Astrocyte (in vitro differentiated cells and primary cell): ENCODE results near the gene POLR2I. TPM values are rescaled to one million over a fixed set of nuclear protein-coding genes. Genes with fewer than 3 reads are reported as not detected.

Experiments used
- DNase-seq: peaks from one replicate; pipeline ENCODE4 v3.0.0-alpha.2; 2010; ENCODE audit warnings: low read depth
- FAIRE-seq: peaks from 2 replicates; lab custom pipeline; 2011; peaks lifted over from hg19 to GRCh38; lab: Jason Lieb, UNC
- H2AFZ ChIP-seq: 2 replicates; pipeline ENCODE4 v1.6.0; 2012; ENCODE audit warnings: low read depth, low read length, inconsistent platforms
- H3K27ac ChIP-seq: 2 replicates; pipeline ENCODE4 v1.5.1; 2011; ENCODE audit warnings: low read depth, low read length, inconsistent platforms
- H3K27me3 ChIP-seq: 2 replicates; pipeline ENCODE4 v1.6.0; 2011; ENCODE audit warnings: low read length, inconsistent platforms; ENCODE audit not compliant: insufficient read depth
- H3K36me3 ChIP-seq: 2 replicates; pipeline ENCODE4 v1.5.1; 2011; ENCODE audit warnings: low read length, inconsistent platforms; ENCODE audit not compliant: insufficient read depth
- H3K4me1 ChIP-seq: 2 replicates; pipeline ENCODE4 v1.5.1; 2011; ENCODE audit warnings: low read length, inconsistent platforms; ENCODE audit not compliant: insufficient read depth
- H3K4me2 ChIP-seq: 2 replicates; pipeline ENCODE4 v1.6.0; 2012; ENCODE audit warnings: low read length, inconsistent platforms
- H3K4me3 ChIP-seq: 2 replicates; pipeline ENCODE4 v1.5.1; 2011; ENCODE audit warnings: low read depth, mild to moderate bottlenecking, low read length, inconsistent platforms; ENCODE audit not compliant: insufficient read depth
- H3K79me2 ChIP-seq: 2 replicates; pipeline ENCODE4 v1.6.0; 2012; ENCODE audit warnings: mild to moderate bottlenecking, low read length, inconsistent platforms; ENCODE audit not compliant: insufficient read depth
- H3K9ac ChIP-seq: 2 replicates; pipeline ENCODE4 v1.6.0; 2012; ENCODE audit warnings: mild to moderate bottlenecking, low read length, inconsistent platforms
- H3K9me3 ChIP-seq: 2 replicates; pipeline ENCODE4 v1.5.1; 2012; ENCODE audit warnings: low read depth, mild to moderate bottlenecking, low read length, inconsistent platforms; ENCODE audit not compliant: insufficient read depth
- H4K20me1 ChIP-seq: 2 replicates; pipeline ENCODE4 v1.6.0; 2012; ENCODE audit warnings: low read length, inconsistent platforms; ENCODE audit not compliant: insufficient read depth
- H3K27ac Mint-ChIP-seq: one replicate; pipeline ENCODE4 v1.8.0; 2021; ENCODE audit warnings: mild to moderate bottlenecking, mixed read lengths; ENCODE audit not compliant: unreplicated experiment
- H3K27me3 Mint-ChIP-seq: one replicate; pipeline ENCODE4 v1.8.0; 2021; ENCODE audit warnings: low read depth, mixed read lengths; ENCODE audit not compliant: unreplicated experiment
- H3K36me3 Mint-ChIP-seq: one replicate; pipeline ENCODE4 v1.8.0; 2021; ENCODE audit warnings: low read depth, mixed read lengths; ENCODE audit not compliant: unreplicated experiment
- H3K4me1 Mint-ChIP-seq: one replicate; pipeline ENCODE4 v1.8.0; 2021; ENCODE audit warnings: low read depth, mixed read lengths; ENCODE audit not compliant: unreplicated experiment
- H3K4me3 Mint-ChIP-seq: one replicate; pipeline ENCODE4 v1.8.0; 2021; ENCODE audit warnings: mild to moderate bottlenecking, moderate library complexity, mixed read lengths; ENCODE audit not compliant: unreplicated experiment
- H3K9me3 Mint-ChIP-seq: one replicate; pipeline ENCODE4 v1.8.0; 2021; ENCODE audit warnings: mild to moderate bottlenecking, mixed read lengths; ENCODE audit not compliant: unreplicated experiment
- CTCF ChIP-seq: IDR thresholded peaks from 2 replicates; pipeline ENCODE4 v1.5.1; 2011; ENCODE audit warnings: low read depth, mild to moderate bottlenecking, inconsistent platforms, low read length, moderate library complexity; ENCODE audit not compliant: insufficient read depth
- EZH2 ChIP-seq: IDR thresholded peaks from 2 replicates; pipeline ENCODE4 v1.6.1; 2012; ENCODE audit warnings: mild to moderate bottlenecking, low read length, inconsistent platforms; ENCODE audit not compliant: insufficient read depth
- total RNA-seq: library from RNA; stranded (reverse); gene quantifications from 2 replicates; pipeline ENCODE4 v1.2.1, GENCODE V29; 2021

POLR2I gene
- total RNA-seq, 1 donor from 2014 or later: 65.1 TPM

GRCh38 chr19:36149673-36150406 lies 35.2 kb upstream of the POLR2I start:
- TF ChIP-seq EZH2 (no peak), CTCF (no peak)
- peaks cover 33% of the 10 kb centered on the region for H3K36me3 Mint-ChIP-seq
- H3K27me3 Mint-ChIP-seq: no peaks in the 10 kb centered on the region
- no peaks in the 10 kb centered on the region for H3K4me1 ChIP-seq
- no peak overlapping the region for H3K9ac ChIP-seq
- H3K27ac Mint-ChIP-seq: no peak overlapping the region
- no peak overlapping the region for H3K4me3 Mint-ChIP-seq
- H3K27ac ChIP-seq: no peak overlapping the region
- DNase-seq (no peak), FAIRE-seq (no peak)
- no peak overlapping the region for H2AFZ ChIP-seq
- H3K36me3 ChIP-seq: peaks cover 32% of the 10 kb centered on the region
- no peaks in the 10 kb centered on the region for H3K9me3 Mint-ChIP-seq
- peaks cover 19% of the 10 kb centered on the region for H3K79me2 ChIP-seq
- H3K9me3 ChIP-seq: no peaks in the 10 kb centered on the region
- H3K27me3 ChIP-seq: no peaks in the 10 kb centered on the region
- H4K20me1 ChIP-seq: peaks cover 62% of the 10 kb centered on the region
- H3K4me1 Mint-ChIP-seq: no peaks in the 10 kb centered on the region
- H3K4me3 ChIP-seq: no peak overlapping the region
- no peak overlapping the region for H3K4me2 ChIP-seq

DNA sequence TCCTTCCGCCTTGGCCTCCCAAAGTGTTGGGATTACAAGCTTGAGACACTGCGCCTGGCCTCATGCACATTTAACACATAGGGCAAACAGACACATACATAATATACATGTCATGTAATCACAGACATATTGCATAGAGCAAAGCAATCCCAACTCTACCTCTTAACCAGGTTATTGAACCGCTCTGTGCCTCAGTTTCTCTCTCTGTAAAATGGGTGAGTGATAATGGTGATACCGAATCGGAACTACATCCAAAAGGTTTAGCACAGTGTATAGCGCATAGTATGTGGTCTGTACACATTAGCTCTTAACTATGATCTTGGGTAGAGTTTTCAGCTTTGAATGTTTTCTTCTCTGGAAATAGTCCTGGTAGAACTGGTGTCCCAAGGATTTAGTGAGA lies 29.9 kb upstream of the POLR2I start:
- no peak overlapping the region for H3K4me2 ChIP-seq
- no peak for TF ChIP-seq EZH2
- TF ChIP-seq CTCF: no peak
- Mint-ChIP-seq H3K27ac (no peak overlapping the region), H3K36me3 (peaks cover 37% of the 10 kb centered on the region), H3K4me1 (peaks cover 6% of the 10 kb centered on the region), H3K27me3 (no peaks in the 10 kb centered on the region), H3K4me3 (peak overlapping the region; percentile 40), H3K9me3 (peaks cover 3% of the 10 kb centered on the region)
- peaks cover 7% of the 10 kb centered on the region for H3K4me1 ChIP-seq
- DNase-seq (no peak), FAIRE-seq (no peak)
- H3K27me3 ChIP-seq: no peaks in the 10 kb centered on the region
- H3K9ac ChIP-seq: no peak overlapping the region
- no peak overlapping the region for H3K27ac ChIP-seq
- H3K79me2 ChIP-seq: peaks cover 59% of the 10 kb centered on the region
- no peaks in the 10 kb centered on the region for H3K9me3 ChIP-seq
- no peak overlapping the region for H3K4me3 ChIP-seq
- peaks cover 66% of the 10 kb centered on the region for H4K20me1 ChIP-seq
- H2AFZ ChIP-seq: no peak overlapping the region
- peaks cover 48% of the 10 kb centered on the region for H3K36me3 ChIP-seq

DNA sequence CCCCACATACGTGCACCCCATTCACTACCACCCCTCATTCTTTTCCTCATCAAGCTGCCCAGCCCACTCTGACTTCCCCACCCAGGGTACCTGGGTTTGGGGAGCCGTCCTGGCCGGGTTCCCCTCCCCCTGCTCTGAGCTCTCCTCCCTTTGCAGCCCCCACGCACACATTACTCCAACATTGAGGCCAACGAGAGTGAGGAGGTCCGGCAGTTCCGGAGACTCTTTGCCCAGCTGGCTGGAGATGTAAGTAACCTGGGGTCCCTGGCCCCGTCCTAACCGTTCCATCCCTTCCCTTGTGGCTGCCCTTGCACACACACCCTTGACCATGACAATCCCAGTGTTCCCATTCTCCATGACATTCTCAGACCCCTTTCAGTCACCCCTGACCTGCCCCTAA lies 27.8 kb upstream of the POLR2I start:
- H3K27ac Mint-ChIP-seq: no peak overlapping the region
- H3K4me2 ChIP-seq: no peak overlapping the region
- no peak overlapping the region for H3K9ac ChIP-seq
- no peaks in the 10 kb centered on the region for H3K27me3 ChIP-seq
- TF ChIP-seq EZH2 (no peak), CTCF (no peak)
- H3K27me3 Mint-ChIP-seq: no peaks in the 10 kb centered on the region
- peaks cover 7% of the 10 kb centered on the region for H3K4me1 ChIP-seq
- H4K20me1 ChIP-seq: peaks cover 51% of the 10 kb centered on the region
- no peaks in the 10 kb centered on the region for H3K9me3 ChIP-seq
- H3K4me3 ChIP-seq: no peak overlapping the region
- H3K27ac ChIP-seq: no peak overlapping the region
- no peak for DNase-seq
- H3K4me3 Mint-ChIP-seq: peak overlapping the region; percentile 62
- H3K36me3 ChIP-seq: peaks cover 35% of the 10 kb centered on the region
- H2AFZ ChIP-seq: no peak overlapping the region
- H3K4me1 Mint-ChIP-seq: peaks cover 6% of the 10 kb centered on the region
- H3K9me3 Mint-ChIP-seq: peaks cover 3% of the 10 kb centered on the region
- peaks cover 31% of the 10 kb centered on the region for H3K36me3 Mint-ChIP-seq
- peaks cover 55% of the 10 kb centered on the region for H3K79me2 ChIP-seq
- FAIRE-seq: no peak
